Neutrophil (primary cell): Measurements from ENCODE around the gene ZXDC.

ENCODE experiments used
- H3K27ac ChIP-seq: fragments of 200-600 bp; sonication (generic); 2 replicates; pipeline ENCODE4 v1.5.1; 2016; ENCODE audit warnings: mild to moderate bottlenecking, moderate library complexity
- H3K27me3 ChIP-seq: fragments of 200-600 bp; sonication (generic); 2 replicates; pipeline ENCODE4 v1.6.0; 2016; ENCODE audit warnings: mild to moderate bottlenecking
- H3K36me3 ChIP-seq: fragments of 200-600 bp; sonication (generic); 2 replicates; pipeline ENCODE4 v1.5.1; 2017
- H3K4me1 ChIP-seq, 2 experiments: fragments of 200-600 bp in 1 of 2; sonication (generic) in 1 of 2; 1 replicate in 1 of 2; 2 replicates in 1 of 2; pipeline versions ENCODE4 v1.5.1 to v1.6.1; 2013 to 2016; ENCODE audit warnings: low read depth in 1 of 2, low read length in 1 of 2, mild to moderate bottlenecking in 1 of 2, moderate library complexity in 1 of 2; ENCODE audit not compliant: control insufficient read depth in 1 of 2, insufficient read depth in 1 of 2
- H3K4me3 ChIP-seq, 2 experiments: fragments of 200-600 bp in 1 of 2; sonication (generic) in 1 of 2; 1 replicate in 1 of 2; 2 replicates in 1 of 2; pipeline ENCODE4 v1.5.1; 2013 to 2016; ENCODE audit warnings: low read depth in 1 of 2, low read length in 1 of 2, mild to moderate bottlenecking in 1 of 2, moderate library complexity in 1 of 2
- H3K9me3 ChIP-seq: fragments of 200-600 bp; sonication (generic); 2 replicates; pipeline ENCODE4 v1.5.1; 2016
- CTCF ChIP-seq: fragments of 200-600 bp; sonication (generic); IDR thresholded peaks from 2 replicates; pipeline ENCODE4 v1.5.1; 2016; ENCODE audit warnings: antibody characterized with exemption

The ZXDC gene

GRCh38 chr3:126439346-126439967, 36.2 kb downstream of the ZXDC start:
- no peaks in the 10 kb centered on the region for H3K27me3 ChIP-seq
- no peaks in the 10 kb centered on the region for H3K4me1 ChIP-seq
- no peak for TF ChIP-seq CTCF
- no peaks in the 10 kb centered on the region for H3K9me3 ChIP-seq
- H3K36me3 ChIP-seq = peaks cover 97% of the 10 kb centered on the region
- no peak overlapping the region for H3K27ac ChIP-seq
- H3K4me3 ChIP-seq = no peak overlapping the region

GRCh38 chr3:126438746-126439145, 36.9 kb downstream of the ZXDC start:
- H3K9me3 ChIP-seq = no peaks in the 10 kb centered on the region
- no peak overlapping the region for H3K4me3 ChIP-seq
- no peaks in the 10 kb centered on the region for H3K4me1 ChIP-seq
- no peak for TF ChIP-seq CTCF
- no peaks in the 10 kb centered on the region for H3K27me3 ChIP-seq
- H3K27ac ChIP-seq = no peak overlapping the region
- H3K36me3 ChIP-seq = peaks cover 100% of the 10 kb centered on the region

GRCh38 chr3:126438186-126438585, 37.5 kb downstream of the ZXDC start:
- Histone ChIP-seq H3K27me3 (no peaks in the 10 kb centered on the region), H3K27ac (no peak overlapping the region), H3K9me3 (no peaks in the 10 kb centered on the region), H3K36me3 (peaks cover 100% of the 10 kb centered on the region), H3K4me3 (no peak overlapping the region), H3K4me1 (no peaks in the 10 kb centered on the region)
- TF ChIP-seq CTCF = no peak

- Histone ChIP-seq H3K4me1 (no peaks in the 10 kb centered on the region), H3K36me3 (peaks cover 97% of the 10 kb centered on the region), H3K4me3 (no peak overlapping the region), H3K27ac (no peak overlapping the region), H3K27me3 (no peaks in the 10 kb centered on the region), H3K9me3 (no peaks in the 10 kb centered on the region)
- no peak for TF ChIP-seq CTCF
Observed at GRCh38 chr3:126436826-126437717, 38.6 kb downstream of the ZXDC start.

- Histone ChIP-seq H3K4me3 (no peak overlapping the region), H3K36me3 (peaks cover 83% of the 10 kb centered on the region), H3K27me3 (no peaks in the 10 kb centered on the region), H3K27ac (no peak overlapping the region), H3K4me1 (no peaks in the 10 kb centered on the region), H3K9me3 (no peaks in the 10 kb centered on the region)
- TF ChIP-seq CTCF = no peak
Observed at GRCh38 chr3:126435456-126436315, 40.0 kb downstream of the ZXDC start.
